NCI-H69 (cell line): ENCODE results near the gene IL1B.

Experiments
- DNase-seq: peaks from one replicate; lab custom pipeline; 2025; lab: John Stamatoyannopoulos, UW

The IL1B gene

DNA sequence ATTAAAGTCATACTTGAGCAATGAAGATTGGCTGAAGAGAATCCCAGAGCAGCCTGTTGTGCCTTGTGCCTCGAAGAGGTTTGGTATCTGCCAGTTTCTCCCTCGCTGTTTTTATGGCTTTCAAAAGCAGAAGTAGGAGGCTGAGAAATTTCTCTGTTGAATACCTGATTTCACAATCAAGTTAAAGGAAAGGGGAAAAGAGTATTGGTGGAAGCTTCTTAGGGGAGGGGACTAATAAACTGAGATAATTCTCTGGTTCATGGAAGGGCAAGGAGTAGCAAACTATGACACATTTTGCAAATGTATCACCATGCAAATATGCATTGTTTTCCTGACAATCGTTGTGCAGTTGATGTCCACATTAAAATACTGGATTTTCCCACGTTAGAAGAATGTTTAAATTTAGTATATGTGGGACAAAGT, at the start of gene IL1B:
TSS of gene IL1B (minus strand) at position 85 of the 423 bp plus-strand sequence. CDS start 550 bp downstream, outside the sequence.
- DNase-seq, result no peak

DNA sequence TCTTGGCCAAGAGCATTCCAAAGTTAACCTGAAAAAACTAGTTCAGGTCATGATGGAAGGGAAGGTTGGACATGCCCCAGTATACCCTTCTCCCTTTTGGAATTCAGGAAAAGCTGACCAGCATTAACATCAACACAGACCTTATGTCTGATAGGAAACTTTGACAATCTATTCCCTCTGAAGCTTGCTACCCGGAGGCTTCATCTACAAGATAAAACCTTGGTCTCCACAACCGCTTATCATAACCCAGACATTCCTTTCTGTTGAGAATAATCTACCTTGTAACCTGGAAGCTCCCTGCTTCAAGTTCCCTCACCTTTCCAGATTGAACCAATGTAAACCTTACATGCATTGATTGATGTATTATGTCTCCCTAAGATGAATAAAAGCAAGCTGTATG, 49.7 kb upstream of the IL1B start:
- no peak for DNase-seq

DNA sequence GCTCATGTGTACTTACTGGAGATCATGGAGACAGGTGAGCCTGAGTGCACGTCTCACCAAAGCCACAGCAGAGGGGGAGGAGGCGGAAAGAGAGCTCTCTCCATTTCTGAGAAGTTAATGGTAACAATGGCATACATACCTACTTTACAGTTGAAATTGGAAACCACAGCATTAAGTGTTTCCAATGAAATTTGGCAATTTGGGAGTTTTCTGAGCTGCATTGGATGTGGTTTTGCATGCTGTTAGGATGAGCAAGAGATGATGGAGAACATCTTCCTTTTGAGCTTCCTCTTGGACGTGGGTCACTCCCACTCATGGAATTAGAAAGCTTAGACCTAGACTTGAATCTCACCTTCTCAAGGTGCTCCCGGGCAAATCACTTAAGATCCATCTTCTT, 48.9 kb upstream of the IL1B start:
- no peak for DNase-seq

DNA sequence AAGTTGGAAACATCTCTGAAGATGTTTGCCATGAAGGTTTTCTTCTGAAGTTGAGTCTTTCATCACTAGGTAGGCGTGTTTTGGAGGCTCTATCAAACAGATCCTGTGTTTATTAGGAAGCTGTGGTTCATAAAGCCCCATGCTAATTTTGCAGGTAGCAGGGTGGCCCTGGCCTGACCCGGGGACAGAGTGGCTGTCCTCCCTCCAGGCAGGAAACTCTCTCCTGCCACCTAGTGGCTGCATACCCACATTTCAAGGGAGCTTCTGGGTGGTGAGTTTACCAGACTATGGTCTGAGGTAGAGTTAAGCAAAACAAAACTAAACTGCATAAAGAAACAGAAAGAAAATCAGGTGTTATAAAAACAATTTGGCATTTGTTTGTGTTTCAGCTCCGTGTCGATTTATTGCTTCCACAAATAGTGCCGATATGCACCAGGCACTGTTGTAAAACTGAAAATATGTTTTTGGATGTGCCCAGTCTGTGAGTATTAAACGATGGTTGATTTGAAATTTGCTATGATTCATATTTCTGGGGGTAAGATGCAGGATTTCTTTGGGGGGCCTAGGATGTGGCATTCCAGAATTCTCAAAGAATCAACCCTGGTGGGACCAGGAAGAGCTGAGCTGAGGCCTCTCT, 48.4 kb upstream of the IL1B start:
- peak; percentile 21 for DNase-seq

DNA sequence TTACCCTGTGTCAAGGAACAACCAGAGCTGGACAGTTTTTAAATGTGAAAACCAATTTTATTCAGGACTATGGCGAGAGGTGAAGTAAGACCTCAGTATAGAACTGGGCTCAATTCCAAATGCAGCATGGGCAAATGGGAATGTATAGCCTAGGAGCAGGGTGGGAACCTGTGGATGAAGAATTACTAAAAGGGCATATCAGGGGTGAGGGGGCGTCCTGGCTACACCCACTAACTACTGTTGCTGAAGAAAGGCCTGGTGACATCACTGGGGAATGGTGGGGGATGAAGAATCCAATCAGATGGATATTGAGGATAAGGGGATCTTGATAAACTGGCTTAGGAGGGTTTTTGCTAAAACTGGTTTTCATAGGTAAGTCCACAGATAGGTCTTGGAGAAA, 47.1 kb upstream of the IL1B start:
- no peak for DNase-seq

DNA sequence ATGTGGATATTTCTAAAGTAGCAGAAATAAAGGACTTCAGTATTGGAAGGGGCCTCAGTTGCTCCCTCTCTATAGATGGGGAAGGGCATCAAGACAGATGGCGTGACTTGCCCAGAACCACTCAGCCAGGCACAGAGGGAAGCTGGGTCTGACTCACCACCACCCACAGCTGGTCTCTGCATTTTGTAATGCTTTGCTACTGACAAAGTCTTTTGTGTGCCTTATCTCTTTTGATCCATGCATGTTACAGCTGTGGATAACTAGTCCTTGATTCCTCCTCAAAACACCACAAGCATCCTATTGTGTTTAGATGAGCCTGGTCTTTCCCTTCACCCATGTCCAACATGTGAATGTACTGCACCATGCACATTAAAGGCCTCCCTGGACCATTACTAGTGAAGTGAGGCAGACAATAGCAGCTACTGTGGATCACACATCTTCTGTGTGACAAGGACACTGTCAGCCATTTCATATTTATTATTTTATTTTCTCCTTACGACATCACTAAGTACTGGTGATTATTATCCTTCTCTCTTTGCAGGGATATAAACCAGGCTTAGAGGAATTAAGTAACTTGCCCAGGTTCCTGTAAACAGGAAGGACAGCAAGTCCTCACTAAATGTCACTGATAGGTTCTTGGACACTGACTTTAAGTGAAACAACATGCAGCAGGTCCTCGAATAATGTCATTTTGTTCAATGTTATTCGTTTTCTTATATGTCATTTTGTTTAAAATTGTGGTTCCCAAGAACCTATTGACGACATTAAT, 44.8 kb upstream of the IL1B start:
- DNase-seq, result peak; percentile 0

DNA sequence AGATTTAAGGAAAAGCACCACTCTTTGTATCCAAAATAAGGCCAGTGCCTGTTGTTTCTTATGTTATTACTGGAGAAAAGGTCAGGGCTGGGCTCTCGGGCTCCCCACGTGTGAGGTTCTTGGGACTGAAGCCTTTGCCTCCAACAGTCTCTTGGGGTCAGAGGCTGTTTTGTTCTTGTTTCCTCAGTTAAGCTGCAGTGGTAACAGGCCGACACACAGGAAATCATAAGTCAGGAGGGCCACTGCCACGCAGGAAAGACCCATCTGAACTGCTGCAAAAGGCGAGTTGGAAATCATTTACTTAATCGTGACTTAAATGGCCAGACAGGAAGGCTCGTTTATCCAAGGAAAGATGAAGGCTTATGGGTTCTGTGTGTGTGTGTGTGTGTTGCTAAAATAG, 44.1 kb upstream of the IL1B start:
- no peak for DNase-seq

DNA sequence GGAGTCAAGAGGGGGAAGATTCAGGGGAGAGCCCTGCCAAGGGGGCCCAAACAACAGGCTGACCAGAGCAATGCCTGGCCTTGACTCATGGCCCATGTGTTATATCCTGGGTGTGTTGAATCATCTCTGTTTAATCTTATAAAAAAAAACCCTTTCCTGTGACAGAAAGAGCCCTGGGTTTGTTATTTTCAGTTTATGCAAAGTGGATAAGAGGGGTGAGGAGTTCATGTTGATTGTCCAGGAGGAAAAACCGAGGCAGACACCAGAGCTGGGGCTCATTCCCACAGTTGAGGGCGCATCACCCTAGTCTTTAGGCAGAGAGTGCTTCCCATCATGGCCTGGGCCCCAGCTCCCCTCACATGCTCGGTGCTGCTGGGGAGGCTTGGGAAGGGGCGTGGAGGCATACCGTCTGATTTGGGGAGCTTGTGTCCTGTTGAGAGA, 43.5 kb upstream of the IL1B start:
- DNase-seq, result no peak

DNA sequence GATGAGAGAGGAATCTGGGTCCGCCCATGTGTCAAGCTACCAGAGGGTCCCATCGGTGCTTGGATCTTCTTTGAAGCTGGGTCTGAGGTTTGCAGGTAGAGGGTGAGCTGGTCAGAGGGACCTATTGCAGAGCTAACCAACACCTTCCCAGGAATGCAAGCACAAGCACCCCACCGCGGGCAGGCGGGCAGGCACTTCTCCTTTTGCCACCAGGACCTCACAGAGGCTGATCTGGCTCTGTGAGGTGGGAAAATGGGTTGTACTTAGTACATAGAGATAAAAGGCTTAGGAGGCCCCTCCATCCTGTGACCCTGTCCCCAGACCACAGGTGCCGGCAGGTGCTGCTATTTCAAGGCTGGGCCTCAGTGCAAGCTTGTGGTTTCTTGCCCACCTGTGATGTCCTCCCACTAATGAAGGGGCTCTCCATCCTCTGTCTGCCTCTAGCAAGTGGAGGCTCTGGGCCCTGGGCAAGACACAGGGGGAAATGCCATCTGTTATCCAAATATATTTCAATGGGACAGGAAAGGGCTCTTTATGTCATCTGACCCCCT, 43.0 kb upstream of the IL1B start:
- no peak for DNase-seq

DNA sequence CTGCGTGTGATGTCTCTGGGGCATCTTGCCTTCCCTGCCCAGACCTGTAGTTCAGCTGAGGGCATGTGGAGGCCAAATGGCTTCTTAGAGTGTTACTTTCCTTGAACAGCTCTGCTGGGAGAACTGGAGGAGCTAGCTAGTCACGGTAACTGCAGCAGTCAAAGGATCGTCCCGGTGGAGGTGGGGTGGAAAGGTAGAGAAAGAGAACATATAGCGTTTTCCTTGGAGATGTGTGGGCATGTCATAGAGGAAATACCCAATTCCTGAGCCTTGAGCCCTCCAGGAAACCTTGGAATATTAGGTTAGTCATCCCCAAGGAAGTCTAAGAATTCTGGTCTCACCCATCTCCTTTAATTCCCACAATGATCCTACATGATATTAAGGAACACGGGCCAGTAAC, 40.8 kb upstream of the IL1B start:
- no peak for DNase-seq

DNA sequence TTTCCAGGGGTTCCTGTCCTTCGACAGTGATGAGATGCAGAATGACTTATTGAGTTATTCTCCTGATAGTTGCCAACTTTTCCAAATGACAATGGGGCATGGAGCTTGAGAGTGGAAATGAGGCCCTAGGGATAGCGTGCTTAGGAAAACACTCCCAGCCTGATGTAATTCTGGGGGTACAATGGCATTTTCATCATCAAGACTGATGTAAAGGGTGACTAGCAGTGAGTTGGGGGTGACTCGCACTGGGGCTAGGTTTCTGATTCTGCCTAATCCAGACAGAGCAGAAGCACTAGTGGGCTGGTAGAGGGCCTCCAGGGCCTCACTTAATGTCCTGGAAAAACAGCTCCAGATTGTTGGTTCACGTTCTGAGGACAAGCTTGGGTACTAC, 40.4 kb upstream of the IL1B start:
- no peak for DNase-seq

DNA sequence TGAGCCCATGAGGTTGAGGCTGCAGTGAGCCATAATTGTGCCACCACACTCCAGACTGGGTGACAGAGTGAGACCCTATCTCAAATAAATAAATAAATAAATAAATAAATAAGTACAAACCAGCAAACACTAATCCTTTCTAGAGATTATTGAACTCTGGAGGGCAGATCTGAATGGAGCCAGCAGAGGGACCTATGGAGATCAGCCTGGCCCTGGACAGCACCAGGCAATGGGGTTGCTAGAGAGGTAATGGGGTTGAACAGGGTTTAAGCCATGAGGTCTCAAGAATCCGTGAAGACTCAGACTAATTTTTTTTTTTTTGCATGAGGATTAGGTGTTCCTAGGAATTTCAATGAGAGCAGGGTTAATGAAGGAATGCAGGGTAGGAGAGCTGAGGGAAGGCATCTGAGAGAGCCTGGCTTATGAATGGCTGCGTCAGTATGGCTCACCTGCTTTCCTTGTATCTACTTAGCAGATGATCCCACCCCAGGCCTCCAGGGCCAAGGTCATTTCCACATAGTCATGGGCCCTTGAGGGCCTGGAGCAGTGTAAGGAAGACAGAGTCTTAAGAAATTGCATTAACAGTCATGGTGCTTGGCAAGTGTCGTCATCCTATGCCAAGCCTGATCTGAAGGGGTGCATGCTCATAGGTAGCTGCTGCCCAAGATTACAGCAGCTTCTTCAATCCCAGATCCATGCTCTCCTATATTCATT, 39.8 kb upstream of the IL1B start:
- DNase-seq, result no peak

DNA sequence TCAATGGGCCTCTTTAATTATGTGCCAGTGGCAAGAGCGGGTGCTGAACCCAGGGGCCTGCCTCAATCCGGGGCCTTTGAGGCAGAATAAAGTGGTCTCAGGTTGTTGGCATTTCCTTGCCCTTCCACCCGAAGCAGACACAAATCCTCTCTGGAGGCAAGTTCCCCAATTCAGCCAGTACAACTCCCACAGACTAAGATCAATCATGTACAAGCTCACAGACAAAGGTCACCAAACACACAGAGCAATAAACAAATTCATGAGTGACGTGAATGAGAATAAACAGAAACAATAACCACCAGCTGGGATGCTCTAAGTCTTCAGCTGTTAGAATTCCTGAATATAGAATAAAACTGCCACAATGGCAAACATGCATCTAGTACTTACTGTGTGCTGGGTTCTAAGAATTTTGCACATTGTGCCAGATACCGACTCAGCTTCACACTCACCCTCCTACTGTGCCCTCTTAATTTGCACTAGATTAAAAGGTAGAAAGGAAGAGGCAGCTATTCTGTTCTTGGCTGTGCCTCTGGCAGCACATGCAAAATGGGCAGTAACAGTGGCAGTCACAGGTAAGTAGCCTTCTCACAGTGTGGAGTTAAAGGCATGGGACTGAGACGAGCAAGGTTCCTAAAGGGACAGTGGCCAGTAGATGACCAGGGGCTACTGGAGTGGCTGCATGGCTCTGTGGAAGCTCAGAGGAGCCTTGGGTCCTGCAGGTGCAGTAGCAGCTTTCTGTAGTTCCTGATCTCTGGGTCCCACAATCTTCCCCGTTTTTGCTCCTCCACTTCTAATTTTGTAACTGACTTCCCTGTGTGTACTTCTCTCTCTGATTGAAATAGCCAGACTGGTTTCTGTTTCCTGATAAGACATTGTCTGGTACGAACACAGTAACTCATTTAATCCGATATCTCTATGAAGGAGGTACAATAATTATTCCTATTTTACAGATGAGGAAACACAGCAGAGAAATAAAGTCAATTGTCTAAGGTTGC, 34.6 kb upstream of the IL1B start:
- DNase-seq, result no peak

DNA sequence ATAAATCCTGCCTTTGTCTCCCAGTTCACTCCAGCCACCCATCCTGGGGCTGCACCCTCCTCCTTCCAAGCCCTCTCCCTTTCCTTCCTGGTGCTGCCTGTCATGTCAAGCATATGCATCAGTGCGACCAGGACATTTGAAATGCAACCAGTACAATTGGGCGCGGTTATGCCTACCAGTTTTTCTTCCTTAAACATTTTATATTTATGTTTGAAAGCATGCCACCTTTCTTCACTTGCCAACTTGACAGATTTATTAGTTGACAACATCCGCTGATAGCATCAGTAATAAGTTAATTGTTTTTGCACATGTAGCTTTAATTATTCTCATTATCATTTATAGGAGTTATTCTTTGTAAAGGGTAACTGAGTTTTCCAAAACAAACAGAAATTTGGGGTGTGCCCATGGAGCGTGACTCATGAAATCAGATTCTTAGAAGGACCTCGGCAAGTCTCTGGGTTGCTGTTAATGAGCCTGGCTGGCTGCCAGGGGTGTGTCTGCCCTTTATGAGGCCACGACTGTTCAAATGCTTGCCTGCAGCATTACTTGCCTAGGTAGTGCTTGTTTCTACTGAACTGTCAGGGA, 32.8 kb upstream of the IL1B start:
- peak; percentile 92 for DNase-seq

DNA sequence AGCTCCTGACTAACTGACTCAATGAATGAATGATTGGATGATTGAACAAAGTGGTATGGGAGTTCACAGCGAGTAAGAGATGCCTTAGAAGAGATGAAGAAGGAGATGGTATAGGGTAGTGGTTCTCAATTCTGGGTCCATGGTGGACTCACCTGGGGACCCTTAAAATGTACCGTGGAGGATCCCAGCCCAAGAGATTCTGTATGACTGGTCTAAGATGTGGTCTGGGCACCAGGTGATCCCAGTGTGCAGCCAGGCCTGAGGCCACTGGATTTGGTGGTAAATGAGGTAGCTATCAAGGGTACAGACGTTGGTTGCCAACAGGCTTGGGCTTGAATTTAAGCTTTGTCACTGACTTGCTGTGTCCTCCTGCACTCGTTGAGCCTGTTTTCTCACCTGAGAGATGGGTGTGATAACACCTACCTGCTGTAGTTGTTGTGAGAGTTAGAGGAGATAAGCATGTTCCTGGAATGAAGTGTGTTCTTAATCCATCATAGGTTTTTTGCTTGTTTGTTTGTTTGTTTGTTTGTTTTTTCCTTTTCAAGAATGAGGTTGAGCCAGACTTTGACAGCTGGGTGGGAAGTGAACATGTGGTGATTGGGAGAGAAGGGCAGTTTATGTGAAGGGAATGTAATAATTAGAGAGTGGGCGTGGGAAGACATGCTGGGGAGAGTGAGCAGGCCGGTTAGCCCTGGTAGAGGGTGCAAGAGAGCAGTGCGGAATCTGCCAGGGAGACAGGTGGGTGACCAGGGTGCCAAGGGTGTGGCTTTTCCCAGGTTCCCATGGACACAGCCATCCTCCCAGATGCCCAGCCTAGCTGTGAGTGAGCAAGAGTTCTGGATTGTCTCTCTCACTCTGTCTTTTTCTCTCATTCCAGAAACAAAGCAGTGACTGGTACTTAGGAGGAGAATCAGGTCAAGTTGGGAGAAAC, 31.4 kb upstream of the IL1B start:
- DNase-seq, result peak; percentile 27

DNA sequence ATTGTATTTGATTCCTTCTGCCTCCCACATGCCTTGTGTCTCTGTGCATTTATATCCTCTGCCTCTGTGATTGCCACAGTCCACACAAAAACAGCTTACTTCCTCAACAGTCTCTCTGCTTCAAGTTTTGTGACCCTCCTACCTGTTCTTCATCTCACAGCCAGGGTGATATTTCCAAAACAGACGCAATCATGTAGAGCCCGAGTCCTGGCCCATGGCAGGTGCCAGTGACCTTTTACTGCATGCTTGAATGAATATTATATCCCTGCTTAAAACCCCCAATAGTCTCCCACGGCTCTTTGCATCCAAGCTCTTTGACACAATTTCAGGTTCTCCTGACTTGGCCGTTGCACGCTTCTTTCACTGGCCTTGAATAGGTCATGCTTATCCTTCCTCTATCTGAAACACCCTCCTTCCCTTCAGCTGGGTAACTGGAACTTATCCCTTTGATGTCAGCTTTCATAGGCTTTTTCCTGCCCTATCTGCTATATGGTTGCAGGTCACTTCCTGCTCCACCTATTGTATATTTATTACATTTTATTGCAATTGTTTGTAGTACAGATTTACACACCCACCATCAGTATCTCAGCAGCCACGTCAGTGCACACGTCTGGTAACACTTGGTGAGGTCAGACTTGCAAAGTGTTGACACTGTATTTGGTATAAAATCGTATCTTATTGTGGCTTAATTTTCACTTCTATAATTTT, 29.7 kb upstream of the IL1B start:
- no peak for DNase-seq

DNA sequence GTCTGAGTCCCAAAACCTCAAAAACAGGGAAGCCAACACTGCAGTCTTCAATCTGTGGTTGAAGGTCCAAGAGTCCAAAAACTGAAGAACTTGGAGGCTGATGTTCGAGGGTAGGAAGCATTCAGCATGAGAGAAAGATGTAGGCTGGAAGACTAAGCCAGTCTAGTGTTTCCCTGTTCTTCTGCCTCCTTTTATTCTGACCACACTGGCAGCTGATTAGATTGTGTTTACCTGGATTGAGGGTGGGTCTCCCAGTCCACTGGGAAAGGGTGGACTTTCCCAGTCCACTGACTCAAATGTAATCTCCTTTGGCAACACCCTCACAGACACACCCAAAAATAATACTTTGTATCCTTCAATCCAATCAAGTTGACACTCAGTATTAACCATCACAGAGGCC, 27.5 kb upstream of the IL1B start:
- DNase-seq, result no peak

DNA sequence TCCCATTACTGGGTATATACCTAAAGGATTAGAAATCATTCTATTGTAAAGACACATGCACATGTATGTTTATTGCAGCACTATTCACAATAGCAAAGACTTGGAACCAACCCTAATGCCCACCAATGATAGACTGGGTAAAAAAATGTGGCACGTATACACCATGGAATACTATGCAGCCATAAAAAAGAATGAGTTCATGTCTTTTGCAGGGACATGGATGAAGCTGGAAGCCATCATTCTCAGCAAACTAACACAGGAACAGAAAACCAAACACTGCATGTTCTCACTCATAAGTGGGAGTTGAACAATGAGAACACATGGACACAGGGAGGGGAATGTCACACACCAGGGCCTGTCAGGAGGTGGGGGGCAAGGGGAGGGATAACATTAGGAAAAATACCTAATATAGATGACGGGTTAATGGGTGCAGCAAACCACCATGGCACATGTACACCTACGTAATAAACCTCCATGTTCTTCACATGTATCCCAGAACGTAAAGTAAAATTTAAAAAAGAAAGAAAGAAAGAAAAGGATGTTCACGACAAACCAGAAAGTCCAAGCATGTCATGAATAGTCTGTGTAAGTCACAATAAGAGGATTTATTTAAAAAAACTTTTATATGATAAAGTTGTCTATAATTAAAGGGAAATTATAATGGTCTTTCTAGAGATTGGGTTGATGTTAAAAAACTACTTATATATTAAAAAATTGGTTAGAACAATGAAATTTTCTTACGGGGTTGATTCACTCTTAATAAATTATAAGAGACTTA, 23.0 kb upstream of the IL1B start:
- DNase-seq, result peak; percentile 8

DNA sequence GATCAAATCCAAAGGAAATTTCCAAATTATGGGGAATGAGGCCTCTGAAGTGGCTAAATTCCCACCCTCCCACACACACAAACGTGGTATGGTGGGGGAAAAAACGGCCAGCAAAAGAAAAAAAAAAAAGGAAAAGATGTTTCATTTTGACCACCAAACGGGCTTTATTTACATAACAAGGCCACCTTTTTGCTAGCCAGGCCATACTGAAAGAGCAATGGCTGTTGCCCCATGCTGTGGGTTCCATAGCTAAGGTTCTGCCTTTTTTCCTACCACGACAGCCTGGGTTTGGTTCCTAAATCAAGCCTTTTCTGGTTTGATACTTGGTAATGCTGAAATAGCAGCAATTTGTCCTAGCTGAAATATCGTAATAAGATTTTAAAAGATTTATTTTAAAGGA, 14.0 kb upstream of the IL1B start:
- DNase-seq, result no peak
